D721Med (cell line): ENCODE results near the gene PPP2R1B.

ENCODE experiments used
- DNase-seq: peaks from one replicate; pipeline ENCODE4 v3.0.0; 2011; ENCODE audit warnings: low spot score; ENCODE audit not compliant: insufficient read length
- FAIRE-seq: peaks from 2 replicates; lab custom pipeline; 2011; peaks lifted over from hg19 to GRCh38; lab: Jason Lieb, UNC
- TF ChIP-seq, protein P1 (sequence below): IDR thresholded peaks from 2 replicates; pipeline ENCODE4 v1.5.1; 2012; ENCODE audit warnings: mild to moderate bottlenecking, control low read depth; ENCODE audit not compliant: insufficient read depth; ENCODE audit errors: missing control alignments

Gene PPP2R1B

DNA sequence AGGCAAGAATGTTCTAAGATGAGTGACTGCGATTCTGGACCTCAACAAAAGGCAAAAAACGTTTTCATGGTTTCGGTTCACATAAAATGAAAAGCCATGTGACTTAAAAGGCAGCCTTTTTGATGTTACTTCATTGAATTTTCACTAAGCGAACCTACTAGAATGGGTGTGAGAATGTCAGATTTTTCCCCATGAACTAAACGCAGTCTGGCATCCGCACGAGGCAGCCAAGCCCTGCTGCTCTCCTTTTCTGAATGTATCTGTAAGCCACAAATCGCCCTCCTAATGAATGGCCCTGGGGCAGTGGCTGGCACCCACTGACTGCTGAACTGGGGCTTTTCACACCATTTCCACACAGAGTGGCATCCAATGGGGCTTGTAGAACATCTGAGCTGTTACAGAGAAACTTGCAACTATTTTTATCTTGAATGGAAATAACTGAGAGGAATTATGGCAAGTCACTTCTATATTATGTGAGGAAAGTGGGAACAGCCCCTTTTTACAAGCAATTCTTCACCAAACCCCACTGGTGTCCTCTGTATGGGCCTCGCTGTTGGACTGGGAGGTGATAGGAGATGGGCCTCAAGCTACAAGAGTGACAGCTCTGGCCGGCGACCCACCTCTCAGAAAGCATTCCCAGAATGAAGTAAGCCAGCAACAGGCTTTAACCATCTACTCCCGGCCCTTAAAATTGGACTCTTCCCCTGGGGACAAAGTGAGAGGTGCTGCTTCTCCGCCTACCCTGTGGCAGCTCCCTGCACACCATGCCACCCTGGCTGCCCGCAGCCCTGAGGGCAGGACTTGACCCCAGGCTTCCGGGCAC lies 29.4 kb downstream of the PPP2R1B start:
- TF ChIP-seq, protein P1, sequence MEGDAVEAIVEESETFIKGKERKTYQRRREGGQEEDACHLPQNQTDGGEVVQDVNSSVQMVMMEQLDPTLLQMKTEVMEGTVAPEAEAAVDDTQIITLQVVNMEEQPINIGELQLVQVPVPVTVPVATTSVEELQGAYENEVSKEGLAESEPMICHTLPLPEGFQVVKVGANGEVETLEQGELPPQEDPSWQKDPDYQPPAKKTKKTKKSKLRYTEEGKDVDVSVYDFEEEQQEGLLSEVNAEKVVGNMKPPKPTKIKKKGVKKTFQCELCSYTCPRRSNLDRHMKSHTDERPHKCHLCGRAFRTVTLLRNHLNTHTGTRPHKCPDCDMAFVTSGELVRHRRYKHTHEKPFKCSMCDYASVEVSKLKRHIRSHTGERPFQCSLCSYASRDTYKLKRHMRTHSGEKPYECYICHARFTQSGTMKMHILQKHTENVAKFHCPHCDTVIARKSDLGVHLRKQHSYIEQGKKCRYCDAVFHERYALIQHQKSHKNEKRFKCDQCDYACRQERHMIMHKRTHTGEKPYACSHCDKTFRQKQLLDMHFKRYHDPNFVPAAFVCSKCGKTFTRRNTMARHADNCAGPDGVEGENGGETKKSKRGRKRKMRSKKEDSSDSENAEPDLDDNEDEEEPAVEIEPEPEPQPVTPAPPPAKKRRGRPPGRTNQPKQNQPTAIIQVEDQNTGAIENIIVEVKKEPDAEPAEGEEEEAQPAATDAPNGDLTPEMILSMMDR: no peak
- DNase-seq: no peak
- FAIRE-seq: no peak

DNA sequence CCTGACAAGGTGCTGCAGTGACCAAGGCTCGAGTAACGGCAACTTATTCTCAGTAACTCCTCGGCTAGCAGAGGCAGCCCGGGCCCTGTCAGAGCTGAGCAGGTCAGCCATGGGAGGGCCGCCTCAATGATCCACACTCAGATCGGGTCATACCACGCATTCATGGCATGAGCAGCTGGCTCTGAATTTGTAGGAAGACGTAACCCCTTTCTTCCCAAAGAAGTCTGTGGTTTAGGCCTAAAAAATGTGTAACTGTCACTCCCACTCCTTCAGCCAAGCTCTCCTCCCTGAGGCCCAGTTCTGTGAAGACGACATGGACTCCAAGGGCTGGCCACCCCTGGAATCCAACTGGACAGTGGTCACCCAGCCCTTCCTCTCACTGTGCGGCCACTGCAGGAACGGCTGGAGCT lies 30.0 kb downstream of the PPP2R1B start:
- DNase-seq (no peak), FAIRE-seq (no peak)
- TF ChIP-seq, protein P1: no peak

DNA sequence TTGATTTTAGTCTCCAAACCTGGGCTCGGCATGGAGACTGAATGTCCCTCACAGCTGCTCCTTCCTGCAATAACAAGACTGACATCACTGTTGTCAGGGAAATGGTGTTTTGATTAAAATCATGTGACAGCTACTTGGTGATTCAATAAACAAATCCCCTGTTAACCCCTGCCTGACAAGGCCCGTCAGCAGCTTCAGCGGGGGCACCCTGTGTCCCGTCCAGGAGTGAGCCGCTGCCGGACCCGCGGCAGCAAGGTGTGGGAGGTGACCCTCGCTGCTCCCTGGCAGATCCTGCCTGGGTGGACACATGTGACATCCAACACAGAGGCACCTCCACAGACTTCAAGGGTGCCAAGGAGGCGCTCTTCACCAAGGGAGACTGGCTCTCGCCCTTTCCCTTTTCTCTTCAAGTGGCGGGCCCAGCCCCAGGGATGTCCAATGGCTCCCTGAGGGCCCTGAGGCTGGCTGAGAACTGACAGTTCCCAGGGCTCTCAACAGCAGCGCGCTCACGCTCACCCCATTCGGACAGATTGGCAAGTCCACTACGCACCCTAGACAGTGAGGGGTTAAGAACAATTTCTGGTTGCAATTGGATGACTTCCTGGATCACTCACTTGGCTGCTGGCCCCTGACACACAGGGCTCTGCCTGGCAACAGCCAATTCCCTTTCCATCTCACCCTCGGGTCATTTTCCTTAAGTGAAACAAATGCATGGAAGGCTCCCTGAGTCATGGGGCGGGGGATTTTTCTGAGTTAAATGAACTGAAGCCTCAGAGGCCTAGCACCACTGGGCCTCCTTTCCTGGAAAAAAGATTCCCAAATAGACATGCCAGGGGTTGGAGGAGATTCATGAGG lies 30.7 kb downstream of the PPP2R1B start:
- FAIRE-seq (no peak), DNase-seq (no peak)
- TF ChIP-seq, protein P1: no peak

DNA sequence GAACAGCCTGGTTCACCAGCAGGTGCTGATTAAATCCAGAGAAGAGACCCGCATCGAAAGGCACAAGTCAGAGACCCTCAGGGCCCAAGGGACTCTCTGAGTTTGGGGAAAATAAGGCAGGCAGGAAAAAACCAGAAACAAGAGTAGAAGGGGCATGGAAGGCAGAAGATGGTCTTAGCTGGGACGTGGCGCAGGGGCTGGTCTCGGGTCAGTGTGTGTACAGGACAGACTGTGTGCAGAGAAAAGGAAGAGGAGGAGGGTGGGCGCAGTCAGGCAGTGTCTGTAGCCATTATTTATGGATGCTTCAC lies 31.3 kb downstream of the PPP2R1B start:
- TF ChIP-seq, protein P1: no peak
- DNase-seq (no peak), FAIRE-seq (no peak)

DNA sequence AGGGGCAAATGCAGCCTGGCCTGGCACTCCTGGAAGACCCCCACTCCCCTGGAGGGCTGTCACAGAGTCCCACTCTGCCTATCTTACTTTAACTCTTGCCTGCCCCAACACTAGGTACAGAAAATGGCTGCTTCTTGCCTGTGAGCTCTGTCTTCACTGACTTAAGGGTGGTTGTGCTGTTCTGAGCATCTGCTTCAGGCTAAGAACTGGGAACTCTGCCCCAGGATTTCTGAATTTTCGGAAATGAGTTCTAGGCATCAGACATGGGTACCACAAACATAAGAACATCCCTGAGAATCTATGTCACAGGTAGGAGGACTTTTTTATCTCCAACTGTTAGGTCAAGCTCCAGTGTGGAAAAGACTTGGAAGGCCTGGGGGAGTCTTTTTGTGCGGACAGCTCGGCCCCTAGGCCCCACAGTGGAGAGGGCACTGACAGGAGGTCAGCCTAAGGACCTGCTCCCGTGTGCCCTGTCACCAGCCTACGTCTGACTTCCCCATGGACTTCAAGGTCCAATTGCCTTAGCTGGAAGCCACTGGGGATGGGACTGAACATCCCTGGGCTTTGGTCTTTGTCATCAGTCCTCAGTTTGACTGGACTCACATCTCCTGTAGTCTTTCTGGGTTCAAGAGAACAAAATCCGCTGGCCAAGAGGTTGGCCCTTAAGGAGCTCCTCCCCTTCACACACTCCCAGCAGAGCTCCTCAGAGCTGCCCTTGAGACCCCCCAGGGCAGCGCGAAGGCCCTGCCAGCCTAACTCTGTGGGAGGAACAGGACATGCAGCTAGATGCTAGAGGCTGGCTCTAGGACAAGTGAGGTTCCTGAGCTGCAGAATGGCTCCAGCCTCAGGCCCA lies 31.9 kb downstream of the PPP2R1B start:
- TF ChIP-seq, protein P1: no peak
- DNase-seq (no peak), FAIRE-seq (no peak)

DNA sequence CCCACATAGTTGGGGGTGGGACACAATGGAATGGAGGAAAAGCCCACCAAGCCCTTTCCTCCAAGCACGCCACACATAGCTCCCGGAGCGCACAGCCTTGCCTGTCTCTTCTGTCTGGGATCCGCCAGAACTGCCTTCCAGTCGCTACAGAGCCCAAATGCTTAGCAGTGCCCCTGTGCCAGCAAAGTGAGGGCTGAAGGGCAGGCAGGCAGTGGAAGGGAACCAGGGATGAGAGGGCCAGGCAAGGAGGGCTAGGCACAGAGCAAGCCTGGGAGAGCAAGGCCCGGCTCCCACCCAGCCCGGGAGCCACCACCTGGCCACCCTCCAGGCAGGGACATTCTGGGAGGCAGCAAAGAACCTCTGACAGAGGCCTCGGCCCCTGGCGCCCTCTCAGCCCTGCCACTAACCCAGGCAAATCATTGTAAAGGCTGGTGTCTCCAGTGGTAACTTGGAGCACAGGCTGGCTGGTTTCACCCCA lies 32.5 kb downstream of the PPP2R1B start:
- DNase-seq (no peak), FAIRE-seq (no peak)
- TF ChIP-seq, protein P1: no peak
